ENCODE data around the gene DNAJC5. TPM values are rescaled to one million over a fixed set of nuclear protein-coding genes. Genes with fewer than 3 reads are reported as not detected.
A peak's percentile ranks its signal among the peaks of the same experiment; 100 is the strongest.

Gene DNAJC5
- total RNA-seq, 2 experiments from 2014 or later: 27.5 to 27.7 TPM

DNA sequence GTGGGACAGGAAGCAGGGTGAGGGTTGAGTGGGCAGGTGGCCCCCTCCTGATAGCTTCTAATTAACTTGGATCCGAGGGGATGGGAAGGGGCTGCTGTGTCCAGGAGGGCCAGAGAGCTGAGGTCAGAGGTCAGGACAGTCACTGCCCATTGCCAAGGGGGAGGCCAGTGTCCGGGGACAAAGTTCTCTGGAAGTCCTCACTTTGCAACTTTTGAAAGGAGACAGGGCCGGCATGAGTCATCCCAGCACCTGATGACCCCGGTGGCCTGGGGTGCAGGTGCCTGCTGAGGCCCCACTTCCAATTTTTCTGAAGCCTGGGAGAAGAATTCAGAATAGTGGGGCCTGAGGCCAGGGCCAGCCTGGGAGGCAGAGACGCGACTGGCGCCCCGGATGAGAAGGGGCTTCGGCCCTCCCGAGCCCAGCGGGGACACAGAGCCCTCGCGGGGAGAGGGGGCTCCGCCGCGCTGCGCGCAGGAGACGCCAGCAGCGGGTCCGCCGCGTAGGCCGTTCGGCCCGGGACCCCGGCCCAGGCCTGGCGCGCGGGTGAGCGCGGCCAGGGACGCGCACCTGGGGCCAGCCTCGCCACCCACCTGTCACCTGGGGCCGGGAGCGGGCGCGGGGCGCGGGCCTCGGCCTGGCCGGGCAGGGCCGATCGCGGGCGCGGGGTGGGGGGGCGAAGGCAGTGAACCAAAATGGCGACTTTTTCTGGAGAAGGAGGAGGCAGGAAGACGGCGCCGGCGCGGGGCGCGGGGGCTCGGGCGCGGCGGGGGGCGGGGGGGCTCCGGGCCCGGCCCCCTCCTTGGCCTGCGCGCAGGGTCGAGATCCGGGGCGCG is 74.2 kb downstream of the DNAJC5 start:
- H4K20me1 ChIP-seq (ENCODE audit: insufficient read depth, low read length): no peaks in the 10 kb centered on the region
- H3K4me3 ChIP-seq (ENCODE audit: low read depth, low read length, poor library complexity, severe bottlenecking): peak overlapping the region; percentile 72
- POLR2A ChIA-PET: no interaction called here
- no peaks in the 10 kb centered on the region for H3K9me2 ChIP-seq (ENCODE audit: insufficient read depth, low read length)
- intact Hi-C loops (cut with micrococcal nuclease; ENCODE audit: unreplicated experiment): no loop called here
- no peaks in the 10 kb centered on the region for H3K36me3 ChIP-seq (ENCODE audit: insufficient read depth, low read length)
- H3K9me3 ChIP-seq (ENCODE audit: low read length): no peaks in the 10 kb centered on the region
- no peaks in the 10 kb centered on the region for H3K79me2 ChIP-seq (ENCODE audit: insufficient read depth, low read depth, low read length)
- BruUV-seq (replicated peaks): no TSS peak
- TF ChIP-seq, protein P1, sequence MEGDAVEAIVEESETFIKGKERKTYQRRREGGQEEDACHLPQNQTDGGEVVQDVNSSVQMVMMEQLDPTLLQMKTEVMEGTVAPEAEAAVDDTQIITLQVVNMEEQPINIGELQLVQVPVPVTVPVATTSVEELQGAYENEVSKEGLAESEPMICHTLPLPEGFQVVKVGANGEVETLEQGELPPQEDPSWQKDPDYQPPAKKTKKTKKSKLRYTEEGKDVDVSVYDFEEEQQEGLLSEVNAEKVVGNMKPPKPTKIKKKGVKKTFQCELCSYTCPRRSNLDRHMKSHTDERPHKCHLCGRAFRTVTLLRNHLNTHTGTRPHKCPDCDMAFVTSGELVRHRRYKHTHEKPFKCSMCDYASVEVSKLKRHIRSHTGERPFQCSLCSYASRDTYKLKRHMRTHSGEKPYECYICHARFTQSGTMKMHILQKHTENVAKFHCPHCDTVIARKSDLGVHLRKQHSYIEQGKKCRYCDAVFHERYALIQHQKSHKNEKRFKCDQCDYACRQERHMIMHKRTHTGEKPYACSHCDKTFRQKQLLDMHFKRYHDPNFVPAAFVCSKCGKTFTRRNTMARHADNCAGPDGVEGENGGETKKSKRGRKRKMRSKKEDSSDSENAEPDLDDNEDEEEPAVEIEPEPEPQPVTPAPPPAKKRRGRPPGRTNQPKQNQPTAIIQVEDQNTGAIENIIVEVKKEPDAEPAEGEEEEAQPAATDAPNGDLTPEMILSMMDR (conservative IDR thresholded peaks at IDR 0.05; ENCODE audit: low read length): no peak
- TF ChIP-seq EZH2phosphoT487 (IDR thresholded peaks at IDR 0.05; ENCODE audit: borderline replicate concordance, low read depth, low read length): no peak
- peaks cover 22% of the 10 kb centered on the region for H3K4me1 ChIP-seq (ENCODE audit: insufficient read depth, low read length, poor library complexity, severe bottlenecking)
- H3K4me2 ChIP-seq (ENCODE audit: low read length): peak overlapping the region; percentile 79
- DNase-seq (ENCODE audit: low spot score): no peak
- H2AFZ ChIP-seq (ENCODE audit: low read length): no peak overlapping the region
- CTCF ChIA-PET (ENCODE audit: unreplicated experiment): no interaction called here
- peak overlapping the region; percentile 1 for H3K27ac ChIP-seq (ENCODE audit: low read depth, low read length, poor library complexity, severe bottlenecking)

DNA sequence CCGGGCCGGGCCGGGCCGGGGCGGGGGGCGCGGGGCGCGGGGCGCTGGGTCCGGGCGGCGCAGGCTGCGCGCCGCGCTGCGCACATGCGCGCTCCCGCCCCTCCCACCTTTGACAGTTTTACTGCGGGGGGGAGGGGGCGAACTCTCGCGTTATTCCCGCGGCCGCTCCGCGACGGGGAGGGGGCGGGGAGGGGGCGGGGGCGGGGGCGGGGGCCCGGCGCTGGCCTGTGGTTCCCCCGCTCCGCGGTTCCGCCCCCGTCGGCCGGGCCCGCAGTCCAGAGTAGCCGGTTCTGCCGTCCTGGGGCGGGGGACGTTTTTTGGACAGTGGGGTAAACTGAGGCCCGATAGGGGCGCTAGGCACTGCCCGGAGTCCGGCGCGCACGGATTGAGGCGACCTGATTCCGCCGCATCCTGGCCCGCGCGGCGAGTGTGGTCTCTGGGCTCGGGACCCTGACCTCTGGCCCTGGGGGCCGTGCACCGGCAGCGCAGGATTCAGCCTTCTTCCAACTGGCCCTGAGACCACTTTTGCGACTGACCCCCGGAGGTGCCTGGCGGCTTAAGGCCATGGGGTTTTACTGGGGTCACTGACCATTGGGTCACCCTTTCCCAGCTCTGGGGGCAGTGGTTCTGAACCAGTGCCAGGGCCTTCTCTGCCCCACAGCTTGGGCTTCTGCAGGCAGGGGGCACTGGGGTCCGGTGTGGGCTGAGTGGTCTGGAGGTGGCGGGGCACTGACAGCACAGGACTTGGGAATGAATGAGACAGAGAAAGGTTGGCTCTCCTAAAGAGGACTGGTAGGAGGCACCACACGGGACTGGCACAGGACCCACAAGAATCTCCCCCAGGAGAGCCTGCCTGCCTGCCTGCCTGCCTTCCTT is 75.2 kb downstream of the DNAJC5 start, which contains the start of gene ZNF512B:
TSS of gene ZNF512B (minus strand) at position 93 of the 876 bp plus-strand sequence. CDS start 1,980 bp downstream, outside the sequence.
- peak; percentile 64 for DNase-seq (ENCODE audit: low spot score)
- Histone ChIP-seq H3K27ac (ENCODE audit: low read depth, low read length, poor library complexity, severe bottlenecking) (peak within 1 kb of the TSS; percentile 1), H3K4me2 (ENCODE audit: low read length) (peak within 1 kb of the TSS; percentile 79), H3K9me3 (ENCODE audit: low read length) (no peaks in the 10 kb centered on the region), H2AFZ (ENCODE audit: low read length) (peak within 1 kb of the TSS; percentile 58; the same call in 1 of the 2 replicates), H3K9me2 (ENCODE audit: insufficient read depth, low read length) (no peaks in the 10 kb centered on the region), H3K4me1 (ENCODE audit: insufficient read depth, low read length, poor library complexity, severe bottlenecking) (peaks cover 22% of the 10 kb centered on the region), H3K36me3 (ENCODE audit: insufficient read depth, low read length) (0 out of 2 replicates have a peak, but pooled peaks cover under 1% of the 10 kb centered on the region), H4K20me1 (ENCODE audit: insufficient read depth, low read length) (no peaks in the 10 kb centered on the region), H3K4me3 (ENCODE audit: low read depth, low read length, poor library complexity, severe bottlenecking) (peak within 1 kb of the TSS; percentile 72), H3K79me2 (ENCODE audit: insufficient read depth, low read depth, low read length) (no peaks in the 10 kb centered on the region)
- CTCF ChIA-PET (ENCODE audit: unreplicated experiment): no interaction called here
- intact Hi-C loops (cut with micrococcal nuclease; ENCODE audit: unreplicated experiment): loop anchor here (5.0 to 10.0 kb wide), 2 partner anchors 103 to 345 kb away; partner anchors contain the start of genes GMEB2 and TPD52L2
- POLR2A ChIA-PET: no interaction called here
- no TSS peak for BruUV-seq (replicated peaks)
- no peak for TF ChIP-seq EZH2phosphoT487 (IDR thresholded peaks at IDR 0.05; ENCODE audit: borderline replicate concordance, low read depth, low read length)
- TF ChIP-seq, protein P1 (conservative IDR thresholded peaks at IDR 0.05; ENCODE audit: low read length): no peak

Measured in OCI-LY7 (cell line).